Stimulated activated CD4-positive, alpha-beta T cell treated with anti-CD3 and anti-CD28 coated beads, Interleukin-12 subunit alpha, Interleukin-12 subunit beta, amount 100 ng/mL, for 48 hours (primary cell): ENCODE measurements around the gene CD302.
A peak's percentile ranks its signal among the peaks of the same experiment; 100 is the strongest.
"Not testable (repeated sequence)": the region's sequence is repeated elsewhere in the genome, so short reads cannot be mapped to it uniquely, and the experiment has no call there.

ENCODE experiments used
- DNase-seq, 3 donors: peaks; one replicate each; pipeline ENCODE4 v3.0.0-alpha.2; 2020; ENCODE audit warnings: low read depth in 2 of 3, low spot score in 1 of 3

The CD302 gene, protein sequence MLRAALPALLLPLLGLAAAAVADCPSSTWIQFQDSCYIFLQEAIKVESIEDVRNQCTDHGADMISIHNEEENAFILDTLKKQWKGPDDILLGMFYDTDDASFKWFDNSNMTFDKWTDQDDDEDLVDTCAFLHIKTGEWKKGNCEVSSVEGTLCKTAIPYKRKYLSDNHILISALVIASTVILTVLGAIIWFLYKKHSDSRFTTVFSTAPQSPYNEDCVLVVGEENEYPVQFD

DNA sequence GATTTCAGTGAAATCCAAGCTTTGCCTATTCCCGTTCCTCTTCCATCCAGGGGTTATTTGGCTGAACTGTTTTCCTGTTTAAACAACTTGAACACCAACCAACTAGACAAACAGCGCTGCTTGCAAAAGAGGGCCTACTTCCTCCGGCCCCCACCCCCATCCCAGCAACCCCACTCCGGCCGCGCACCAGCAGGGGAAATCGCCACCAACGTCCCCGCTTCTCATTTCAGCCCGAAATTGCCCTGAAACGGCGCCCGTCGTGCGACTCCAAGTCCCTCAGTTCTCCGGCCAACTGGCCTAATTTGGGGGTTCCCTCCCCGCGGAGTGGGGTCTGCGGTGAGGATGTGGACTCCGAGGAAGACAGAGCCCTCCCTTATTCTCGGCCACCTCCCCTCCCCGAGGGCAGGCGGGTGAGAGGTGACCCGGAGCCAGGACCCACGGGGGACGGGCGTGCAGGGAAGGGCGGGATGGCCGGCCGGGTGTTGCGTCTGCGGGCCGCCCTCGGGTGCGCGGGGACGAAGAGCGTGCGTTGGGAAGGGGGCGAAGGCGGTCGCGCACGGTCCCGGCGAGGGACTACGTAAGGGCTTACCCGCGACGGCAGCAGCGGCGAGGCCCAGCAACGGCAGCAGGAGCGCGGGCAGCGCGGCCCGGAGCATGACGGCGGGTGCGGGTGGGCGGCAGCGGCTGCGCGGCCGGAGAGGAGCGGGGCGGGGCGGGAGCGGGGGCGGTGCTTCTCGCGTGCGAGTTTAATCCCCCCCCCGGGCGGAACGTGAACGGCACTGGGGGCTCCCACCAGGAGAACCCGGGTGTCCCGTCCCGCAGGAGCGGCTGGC, at the start of gene CD302:
CD302 (minus strand) TSS at position 666 of the 833 bp plus-strand sequence; CDS start at position 656, 10 bp downstream.
- peak in 2 of 3 donors; percentile 12 to 27 for DNase-seq

DNA sequence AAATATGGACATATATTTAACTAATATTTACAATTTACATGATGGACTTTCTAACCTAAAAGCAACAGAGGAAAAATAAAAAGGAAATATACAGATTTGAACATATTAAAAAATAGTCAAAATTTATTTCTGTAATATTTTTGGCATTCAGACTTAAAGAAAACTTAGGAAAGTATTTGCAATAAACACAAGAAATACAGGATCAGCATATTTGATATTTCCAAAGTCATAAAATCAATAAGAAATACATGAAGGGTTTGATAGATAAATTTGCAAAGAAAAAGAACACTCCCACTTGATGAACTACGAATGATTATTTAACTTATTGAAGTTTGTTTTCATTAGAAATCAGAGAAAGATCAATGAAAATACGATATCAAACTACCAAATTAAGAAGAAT, 48.6 kb upstream of the CD302 start:
- no peak for DNase-seq

DNA sequence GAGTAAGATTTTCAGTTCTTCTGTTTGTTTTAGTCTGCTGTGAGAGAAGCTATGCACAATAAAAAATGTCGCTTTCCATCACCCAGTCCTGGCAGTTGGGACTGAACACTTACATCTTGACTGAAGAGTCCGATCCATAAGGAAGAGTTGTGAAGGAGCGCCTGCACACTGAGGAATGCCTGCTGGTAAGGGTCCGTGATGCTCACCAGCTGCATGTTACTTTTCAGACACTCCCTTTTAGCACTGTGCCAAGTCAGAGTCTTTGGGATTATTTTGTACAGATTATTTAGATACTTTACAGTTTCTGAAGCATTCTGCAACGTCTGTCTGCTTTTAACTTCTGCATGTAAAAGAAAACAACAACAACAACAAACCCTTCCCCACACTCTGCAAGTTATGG, 42.6 kb upstream of the CD302 start:
- no peak for DNase-seq

DNA sequence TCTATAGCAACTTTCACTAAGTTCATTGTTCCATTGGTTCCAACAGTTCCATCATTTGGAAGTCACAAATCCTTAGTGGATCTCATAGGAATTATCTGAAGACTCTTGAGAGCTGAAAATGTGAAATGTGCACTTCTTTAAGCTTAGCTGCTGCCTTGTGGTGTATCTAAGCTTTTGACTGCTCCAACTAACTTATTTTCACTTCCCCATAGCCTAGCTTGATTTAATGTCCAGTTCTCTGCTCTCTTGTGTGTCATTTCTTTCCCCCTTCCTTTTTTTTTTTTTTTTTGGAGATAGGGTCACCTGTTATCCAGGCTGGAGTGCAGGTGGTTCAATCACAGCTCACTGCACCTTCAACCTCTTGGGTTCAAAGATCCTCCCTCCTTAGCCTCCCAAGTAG, 34.9 kb upstream of the CD302 start:
- no peak for DNase-seq

DNA sequence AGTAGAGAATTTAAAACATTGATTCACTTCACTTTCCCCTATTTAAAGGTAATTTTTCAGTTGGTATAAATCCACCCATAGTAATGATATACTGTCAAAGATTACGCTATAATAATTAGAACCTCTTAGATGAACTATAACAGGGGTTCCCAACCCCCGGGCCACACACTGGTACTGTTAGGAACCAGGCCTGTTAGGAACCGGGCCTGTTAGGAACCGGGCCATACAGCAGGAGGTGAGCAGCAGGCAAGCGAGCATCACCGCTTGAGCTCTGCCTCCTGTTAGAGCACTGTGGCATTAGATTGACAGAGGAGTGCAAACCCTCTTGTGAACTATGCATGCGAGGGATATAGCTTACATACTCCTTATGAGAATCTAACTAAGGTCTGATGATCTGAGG, 34.0 kb upstream of the CD302 start:
- no peak for DNase-seq

DNA sequence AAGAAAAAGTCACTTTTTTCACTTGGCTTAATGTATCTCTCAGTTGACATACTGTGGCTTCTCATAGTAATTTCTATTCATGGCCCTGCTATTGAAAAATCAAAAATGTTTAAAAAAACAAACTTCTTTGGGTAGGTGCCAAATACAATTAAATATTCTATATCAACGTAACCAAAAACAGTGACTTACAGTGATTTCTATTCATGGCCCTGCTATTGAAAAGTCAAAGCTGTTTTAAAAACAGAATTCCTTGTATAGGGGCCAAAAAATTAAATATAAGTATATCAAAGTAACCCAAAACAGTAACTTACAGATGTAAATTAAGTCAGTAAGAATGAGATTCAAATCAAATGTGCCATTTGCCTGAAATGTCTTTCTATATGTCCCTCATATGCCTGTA, 31.4 kb upstream of the CD302 start:
- no peak for DNase-seq

DNA sequence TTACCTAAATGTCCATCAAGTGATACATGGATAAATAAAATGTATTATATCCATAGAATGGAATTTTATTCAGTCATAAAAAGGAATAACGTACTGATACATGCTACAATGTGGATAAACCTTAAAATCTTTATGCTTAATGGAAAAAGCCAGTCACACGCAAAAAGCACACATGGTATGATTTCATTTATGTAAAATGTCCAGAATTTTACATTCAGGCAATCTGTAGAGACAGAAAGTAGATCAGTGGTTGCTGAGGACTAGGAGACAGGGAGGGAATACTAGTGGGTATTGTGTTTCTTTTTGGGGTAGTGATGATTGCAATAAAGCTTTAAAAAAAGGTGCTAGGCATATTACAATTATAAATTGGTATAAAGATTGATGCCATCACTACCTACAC, 30.7 kb upstream of the CD302 start:
- DNase-seq = no peak

DNA sequence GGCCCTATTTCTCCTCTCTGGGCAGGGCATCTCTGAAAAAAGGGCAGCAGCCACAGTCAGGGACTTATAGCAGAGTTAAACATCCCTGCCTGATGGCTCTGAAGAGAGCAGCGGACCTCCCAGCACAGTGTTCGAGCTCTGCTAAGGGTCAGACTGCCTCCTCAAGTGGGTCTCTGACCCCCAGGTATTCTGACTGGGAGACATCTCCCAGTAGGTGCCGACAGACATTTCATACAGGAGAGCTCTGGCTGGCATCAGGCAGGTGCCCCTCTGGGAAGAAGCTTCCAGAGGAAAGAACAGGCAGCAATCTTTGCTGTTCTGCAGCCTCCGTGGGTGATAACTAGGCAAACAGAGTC, 24.4 kb upstream of the CD302 start:
- DNase-seq = not testable (repeated sequence)

DNA sequence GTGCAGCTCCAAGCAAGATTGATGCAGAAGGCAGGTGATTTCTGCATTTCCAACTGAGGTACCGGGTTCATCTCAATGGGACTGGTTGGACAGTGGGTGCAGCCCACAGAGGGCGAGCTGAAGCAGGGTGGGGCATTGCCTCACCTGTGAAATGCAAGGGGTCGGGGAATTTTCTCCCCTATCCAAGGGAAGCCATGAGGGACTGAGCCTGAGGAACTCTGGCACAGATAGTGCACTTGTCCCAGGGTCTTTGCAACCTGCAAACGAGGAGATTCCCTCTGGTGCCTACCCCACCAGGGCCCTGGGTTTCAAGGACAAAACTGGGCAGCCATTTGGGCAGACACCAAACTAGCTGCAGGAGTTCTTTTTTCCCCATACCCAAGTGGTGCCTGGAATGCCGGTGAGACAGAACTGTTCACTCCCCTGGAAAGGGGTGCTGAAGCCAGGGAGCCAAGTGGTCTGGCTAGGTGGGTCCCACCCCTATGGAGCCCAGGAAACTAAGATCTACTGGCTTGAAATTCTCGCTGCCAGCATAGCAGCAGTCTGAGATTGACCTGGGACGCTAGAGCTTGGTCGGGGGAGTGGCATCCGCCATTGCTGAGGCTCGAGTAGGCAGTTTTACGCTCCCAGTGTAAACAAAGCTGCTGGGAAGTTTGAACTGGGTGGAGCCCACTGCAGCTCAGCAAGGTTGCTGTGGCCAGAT, 23.9 kb upstream of the CD302 start:
- not testable (repeated sequence) for DNase-seq

DNA sequence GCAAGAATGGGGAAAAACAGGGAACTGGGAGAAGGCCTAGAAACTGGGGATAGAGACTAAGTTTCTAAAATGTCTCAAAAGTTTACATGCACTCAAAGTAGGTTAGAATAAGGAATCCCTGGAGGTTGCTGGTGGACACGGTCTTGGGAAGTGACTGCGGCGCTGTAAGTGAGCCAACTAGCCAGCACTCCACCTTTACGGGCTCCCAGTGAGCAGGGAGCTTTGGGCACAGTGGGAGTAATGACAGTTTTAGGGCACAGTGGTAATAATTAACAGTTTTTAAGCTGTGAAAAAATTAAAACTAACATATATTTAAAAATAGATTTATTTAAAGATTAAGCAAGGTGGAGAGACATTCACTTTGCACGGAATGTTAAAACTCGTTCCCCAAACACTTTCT, 20.9 kb upstream of the CD302 start:
- no peak for DNase-seq

DNA sequence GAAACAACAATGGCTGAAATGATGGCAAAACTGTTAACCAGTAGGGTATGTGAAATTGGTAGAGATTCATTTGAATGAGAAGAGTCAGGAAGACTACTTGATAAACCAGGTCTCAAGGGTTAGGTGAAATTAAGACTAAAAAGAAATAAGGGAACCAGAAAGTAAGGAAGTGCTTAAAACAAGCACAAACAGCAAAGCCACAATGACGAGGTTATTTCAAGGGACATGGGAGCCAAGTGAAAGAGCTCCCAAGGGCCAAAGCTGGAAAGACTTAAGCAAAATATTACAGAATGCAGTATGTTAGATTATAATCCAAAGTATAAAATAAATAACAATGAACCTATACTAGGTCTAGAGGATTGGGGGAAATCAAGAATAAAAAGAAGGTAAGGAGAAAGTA, 19.3 kb upstream of the CD302 start:
- DNase-seq = no peak

DNA sequence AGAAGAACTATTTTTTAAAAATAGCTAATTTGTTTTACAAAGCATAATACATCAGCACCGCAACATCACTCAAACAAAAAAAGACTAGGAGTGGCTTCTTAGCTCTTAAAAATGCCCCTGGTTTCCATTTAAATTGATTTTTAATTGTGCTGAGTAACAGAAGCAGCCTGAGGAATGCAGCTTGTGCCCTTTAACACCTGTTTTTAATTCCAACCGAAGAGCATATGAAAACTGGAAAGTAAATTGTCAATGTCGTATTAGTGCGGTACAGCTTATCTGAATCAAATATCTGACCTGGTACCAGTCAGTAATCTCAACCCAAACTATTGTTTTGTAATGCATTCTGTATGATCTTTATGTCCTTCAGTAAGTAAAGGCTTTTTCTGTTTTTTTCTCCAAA, 13.2 kb upstream of the CD302 start:
- no peak for DNase-seq

DNA sequence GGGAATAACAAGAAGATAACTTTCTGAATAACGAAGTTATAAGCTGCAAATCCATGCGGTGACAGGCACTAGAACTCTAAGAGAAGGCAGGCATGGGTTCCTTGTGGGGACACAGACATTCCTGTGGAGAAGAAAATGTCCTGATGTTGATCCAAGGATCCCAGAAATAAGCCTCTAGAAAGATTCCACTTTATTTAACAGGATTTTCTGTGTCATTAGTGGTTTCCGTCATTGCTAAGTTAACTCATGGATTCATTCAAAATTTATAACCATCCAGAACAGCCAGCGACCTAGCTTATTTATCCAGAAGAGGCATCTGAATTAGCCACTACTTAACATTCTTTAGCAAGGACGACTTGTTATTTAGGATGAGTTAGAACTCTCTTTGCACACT, 10.0 kb upstream of the CD302 start:
- no peak for DNase-seq

DNA sequence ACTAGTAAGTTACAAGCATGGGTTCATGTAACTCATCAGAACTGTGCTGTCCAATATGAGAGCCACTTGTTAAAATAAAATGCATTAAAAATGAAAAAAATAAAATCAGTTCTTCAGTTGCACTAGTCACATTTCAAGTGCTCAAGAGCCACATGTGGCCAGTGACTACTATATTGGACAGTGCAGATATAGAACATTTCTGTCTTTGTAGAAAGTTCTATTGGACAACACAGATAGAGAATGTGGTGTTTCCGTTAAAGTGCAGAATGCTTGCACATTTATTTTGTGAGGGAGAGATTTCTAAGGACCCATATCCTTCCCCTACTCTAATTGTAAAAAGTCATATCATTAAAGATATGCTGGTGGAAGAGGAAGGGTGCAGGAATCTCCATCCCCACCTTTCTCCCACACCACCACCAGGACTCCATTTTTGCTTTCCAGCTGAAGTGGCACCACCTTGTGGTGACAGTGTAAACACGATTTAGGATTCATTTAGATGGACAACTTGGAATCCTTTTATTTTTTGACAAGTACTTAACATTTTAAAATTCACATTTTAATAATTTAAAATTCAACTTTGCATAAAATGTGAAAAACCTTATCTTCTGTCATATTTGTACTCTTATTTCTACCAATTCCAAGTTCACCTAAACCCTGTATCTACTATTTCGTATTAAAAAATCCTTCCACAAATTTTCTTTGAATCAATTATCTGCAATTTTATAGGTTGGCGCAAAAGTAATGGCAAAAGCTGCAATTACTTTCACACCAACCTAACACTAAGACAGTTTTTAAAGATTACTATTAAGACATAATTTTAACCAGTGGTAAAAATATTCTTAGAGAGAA, 9.4 kb upstream of the CD302 start:
- no peak for DNase-seq

DNA sequence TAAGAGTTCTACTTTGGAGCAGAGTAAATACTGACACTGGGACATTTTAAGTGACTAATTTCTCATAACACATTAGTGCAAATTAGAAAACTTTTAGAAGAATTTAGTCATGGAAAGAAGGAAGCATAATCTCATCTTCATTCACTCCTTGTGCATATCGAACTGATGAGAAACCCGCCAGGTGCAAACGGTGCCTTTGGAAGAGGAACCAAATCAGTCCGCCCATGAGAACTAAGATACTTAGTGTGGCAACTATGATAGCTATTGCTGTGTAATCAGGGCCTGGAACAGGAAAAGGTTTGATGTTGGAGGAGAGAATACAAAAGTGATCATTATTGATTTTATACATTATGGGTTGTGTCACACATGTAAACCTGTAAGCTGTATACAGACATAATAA, 6.9 kb upstream of the CD302 start:
- no peak for DNase-seq

DNA sequence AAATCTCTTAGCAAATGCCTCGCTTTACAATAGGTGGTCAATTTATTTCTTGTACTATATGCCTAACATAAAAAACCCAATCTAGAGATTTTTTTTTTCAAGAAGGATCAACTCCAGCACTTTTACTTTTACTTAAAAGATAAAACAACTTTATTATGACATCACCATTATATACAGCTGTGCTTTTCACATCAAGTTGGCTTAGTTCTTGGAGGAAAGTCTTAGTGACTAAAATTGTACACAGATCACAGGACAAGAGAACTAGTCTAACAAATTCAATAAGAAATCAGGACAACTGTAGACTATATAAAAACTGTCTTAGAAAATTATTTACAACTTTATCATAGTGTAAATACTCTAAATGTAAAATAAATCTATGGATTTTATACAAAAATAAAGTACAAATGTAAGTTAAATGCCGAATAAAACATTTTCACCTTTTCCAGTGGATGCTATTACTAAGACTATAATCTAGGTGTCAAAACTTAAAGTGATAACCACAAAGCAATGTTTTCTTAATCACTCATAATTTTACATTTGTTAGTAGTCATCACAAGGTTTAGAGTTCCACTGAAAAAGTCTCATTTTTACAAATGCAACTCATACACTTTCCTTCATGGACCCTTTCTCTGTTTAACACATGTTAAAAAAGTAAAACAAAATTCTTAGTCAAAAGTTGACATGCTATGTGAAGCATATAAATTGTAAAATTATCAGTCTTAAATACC, 5.4 kb upstream of the CD302 start:
- DNase-seq = no peak

DNA sequence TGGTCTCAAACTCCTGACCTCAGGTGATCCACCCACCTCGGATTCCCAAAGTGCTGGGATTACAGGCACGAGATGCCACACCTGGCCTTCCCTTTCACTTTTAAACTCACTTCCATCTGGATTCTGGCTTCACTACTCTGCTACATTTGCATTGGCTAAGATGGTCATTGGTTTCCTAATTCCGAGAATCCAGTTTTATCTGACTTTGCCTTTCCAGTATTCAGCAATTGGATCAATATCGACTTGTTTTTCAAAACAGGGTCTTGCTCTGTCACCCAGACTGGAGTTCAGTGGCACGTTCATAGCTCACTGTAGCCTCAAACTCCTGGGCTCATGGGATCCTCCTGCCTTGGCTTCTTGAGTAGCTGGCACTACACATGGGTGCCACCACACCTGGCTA, 4.7 kb upstream of the CD302 start:
- DNase-seq = no peak

DNA sequence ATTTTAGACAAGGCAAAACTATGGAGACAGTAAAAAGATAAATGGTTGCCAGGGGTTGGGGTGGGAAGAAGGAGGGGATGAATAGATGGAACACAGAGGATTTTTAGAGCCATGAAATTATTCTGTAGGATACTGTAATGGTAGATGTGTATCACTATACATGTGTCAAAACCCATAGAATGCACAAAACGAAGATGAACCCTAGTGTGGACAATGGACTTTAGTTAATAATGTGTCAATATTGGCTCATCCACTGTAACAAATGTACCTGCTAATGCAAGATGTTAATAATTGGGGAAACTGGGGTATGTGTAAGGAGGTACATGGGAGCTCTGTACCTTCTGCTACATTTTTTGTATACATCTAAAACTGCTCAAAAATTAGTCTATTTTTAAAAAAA, 1.8 kb upstream of the CD302 start:
- DNase-seq = no peak

DNA sequence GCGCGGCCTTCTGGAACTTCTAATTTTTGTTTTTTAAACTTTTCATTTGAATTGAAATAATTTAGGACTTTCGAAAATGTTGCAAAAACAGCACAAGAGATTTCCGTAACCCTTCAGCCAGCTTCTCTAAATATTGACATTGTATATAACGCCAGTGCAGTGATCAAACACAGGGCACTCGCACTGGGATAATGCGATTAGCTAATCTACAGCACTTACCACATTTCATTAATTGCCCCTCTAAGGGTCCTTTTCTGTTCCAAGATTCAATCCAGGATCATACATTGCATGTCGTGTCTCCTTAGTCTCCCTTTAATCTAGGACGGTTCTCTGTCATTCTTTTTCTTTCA, 343 bp upstream of the CD302 start:
- no peak for DNase-seq

DNA sequence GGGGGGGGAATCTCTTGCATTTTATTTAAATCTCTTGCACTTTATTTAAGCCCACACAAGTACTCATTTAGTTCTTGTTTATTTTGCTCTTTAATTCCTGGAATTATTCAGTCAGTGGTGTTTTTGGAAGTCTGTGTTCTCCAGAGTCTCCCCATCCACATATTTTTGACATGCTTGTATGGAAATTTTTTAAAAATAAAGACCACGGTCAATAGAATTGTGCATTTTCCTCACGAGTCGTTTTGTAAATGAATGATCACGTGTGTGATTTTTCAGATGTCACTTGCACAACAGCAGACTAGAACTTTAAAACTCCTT, 824 bp downstream of the CD302 start:
- no peak for DNase-seq
